Thymus (tissue), 11 donors: ENCODE measurements around the gene CLEC16A. TPM values are rescaled to one million over a fixed set of nuclear protein-coding genes. Genes with fewer than 3 reads are reported as not detected.

ENCODE experiments used
- DNase-seq, 9 donors: peaks; one replicate each; pipeline ENCODE4 v3.0.0-alpha.2; 2013; ENCODE audit warnings: low spot score in 9 of 9, low read depth in 6 of 9, missing footprints in 1 of 9
- H3K27ac ChIP-seq, 2 donors: one replicate each; pipeline ENCODE4 v1.5.1; 2013; ENCODE audit warnings: control low read depth in 1 of 2, low read depth in 1 of 2, low read length in 1 of 2, mild to moderate bottlenecking in 1 of 2, moderate library complexity in 1 of 2
- H3K27me3 ChIP-seq, 2 donors: one replicate each; pipeline ENCODE4 v1.5.1; 2013; ENCODE audit warnings: low read length in 1 of 2; ENCODE audit not compliant: control insufficient read depth in 2 of 2, insufficient read depth in 1 of 2
- H3K36me3 ChIP-seq, 2 donors: one replicate each; pipeline ENCODE4 v1.5.1; 2013; ENCODE audit warnings: low read length in 1 of 2, mild to moderate bottlenecking in 1 of 2, moderate library complexity in 1 of 2; ENCODE audit not compliant: control insufficient read depth in 2 of 2, insufficient read depth in 2 of 2
- H3K4me1 ChIP-seq, 2 donors: one replicate each; pipeline ENCODE4 v1.5.1; 2013; ENCODE audit warnings: low read length in 2 of 2; ENCODE audit not compliant: control insufficient read depth in 2 of 2, insufficient read depth in 2 of 2
- H3K4me3 ChIP-seq, 2 donors: one replicate each; pipeline ENCODE4 v1.5.1; 2013; ENCODE audit warnings: low read length in 2 of 2, control low read depth in 1 of 2, mild to moderate bottlenecking in 1 of 2
- H3K9me3 ChIP-seq, 2 donors: one replicate each; pipeline ENCODE4 v1.5.1; 2013; ENCODE audit warnings: low read length in 1 of 2, mild to moderate bottlenecking in 1 of 2; ENCODE audit not compliant: control insufficient read depth in 2 of 2, insufficient read depth in 1 of 2
- WGBS: extraction: QIAGEN DNeasy Blood & Tissue Kit; methylation state at CpG from one replicate; pipeline ENCODE4 v1.1.7; 2013; 5-methylcytosine and 5-hydroxymethylcytosine counted together
- polyA plus RNA-seq: library from polyadenylated mRNA; stranded (reverse); fragments of 200-250 nt; gene quantifications from one replicate; pipeline ENCODE4 v1.2.3, GENCODE V29; 2013
- total RNA-seq: library from RNA; stranded (reverse); fragments of 120-200 nt; gene quantifications from one replicate; pipeline ENCODE4 v1.2.4, GENCODE V29; 2013
- donor health status: healthy.

CLEC16A gene
- total and polyA plus RNA-seq, 2 donors, result 18.8 to 19.9 TPM

GRCh38 chr16:11058832-11059231 is 114.5 kb downstream of the CLEC16A start:
- Histone ChIP-seq H3K9me3 (no peaks in the 10 kb centered on the region), H3K4me3 (no peak overlapping the region), H3K4me1 (peaks cover 17 to 81% of the 10 kb centered on the region in 2 donors), H3K36me3 (peaks cover 19 to 40% of the 10 kb centered on the region in 2 donors), H3K27me3 (no peaks in the 10 kb centered on the region), H3K27ac (peak overlapping the region in 1 of 2 donors; percentile 19)
- peak in 2 of 9 donors; percentile 34 to 63 for DNase-seq
- 86% methylated on average over 5 of the region's 5 CpGs for WGBS

- H3K27me3 ChIP-seq, result no peaks in the 10 kb centered on the region
- no peak overlapping the region for H3K4me3 ChIP-seq
- no peaks in the 10 kb centered on the region for H3K9me3 ChIP-seq
- H3K36me3 ChIP-seq, result peaks cover 19 to 41% of the 10 kb centered on the region in 2 donors
- H3K27ac ChIP-seq, result no peak overlapping the region
- DNase-seq, result no peak
- H3K4me1 ChIP-seq, result peaks cover 17 to 79% of the 10 kb centered on the region in 2 donors
- over 99% methylated on average over 4 of the region's 4 CpGs for WGBS
These were observed 115.2 kb downstream of the CLEC16A start for GRCh38 chr16:11059588-11059987.

GRCh38 chr16:11060364-11060763 is 116.0 kb downstream of the CLEC16A start:
- Histone ChIP-seq H3K27me3 (no peaks in the 10 kb centered on the region), H3K9me3 (no peaks in the 10 kb centered on the region), H3K27ac (no peak overlapping the region), H3K36me3 (peaks cover 19 to 46% of the 10 kb centered on the region in 2 donors), H3K4me1 (peaks cover 17 to 84% of the 10 kb centered on the region in 2 donors), H3K4me3 (no peak overlapping the region)
- 95% methylated on average over 4 of the region's 4 CpGs for WGBS
- DNase-seq, result no peak

GRCh38 chr16:11060842-11061241 is 116.5 kb downstream of the CLEC16A start:
- Histone ChIP-seq H3K4me1 (peaks cover 17 to 81% of the 10 kb centered on the region in 2 donors), H3K4me3 (no peak overlapping the region), H3K9me3 (no peaks in the 10 kb centered on the region), H3K27ac (peak overlapping the region in 1 of 2 donors; percentile 52), H3K36me3 (peaks cover 21 to 47% of the 10 kb centered on the region in 2 donors), H3K27me3 (no peaks in the 10 kb centered on the region)
- WGBS, result 98% methylated on average over 7 of the region's 7 CpGs
- DNase-seq, result no peak

- peaks cover 25 to 45% of the 10 kb centered on the region in 2 donors for H3K36me3 ChIP-seq
- DNase-seq, result no peak
- H3K27ac ChIP-seq, result peak overlapping the region in 1 of 2 donors; percentile 79
- H3K4me3 ChIP-seq, result no peak overlapping the region
- H3K4me1 ChIP-seq, result peaks cover 19 to 82% of the 10 kb centered on the region in 2 donors
- no peaks in the 10 kb centered on the region for H3K9me3 ChIP-seq
- WGBS, result 96% methylated on average over 6 of the region's 6 CpGs
- H3K27me3 ChIP-seq, result no peaks in the 10 kb centered on the region
These were observed 117.4 kb downstream of the CLEC16A start for GRCh38 chr16:11061629-11062270.

GRCh38 chr16:11063448-11064201 is 119.3 kb downstream of the CLEC16A start:
- Histone ChIP-seq H3K4me3 (no peak overlapping the region), H3K27me3 (no peaks in the 10 kb centered on the region), H3K4me1 (peaks cover 18 to 85% of the 10 kb centered on the region in 2 donors), H3K36me3 (peaks cover 21 to 53% of the 10 kb centered on the region in 2 donors), H3K27ac (peak overlapping the region in 1 of 2 donors; percentile 65), H3K9me3 (no peaks in the 10 kb centered on the region)
- WGBS, result 94% methylated on average over 8 of the region's 8 CpGs
- DNase-seq, result no peak

- H3K4me1 ChIP-seq, result peaks cover 16 to 79% of the 10 kb centered on the region in 2 donors
- H3K27me3 ChIP-seq, result no peaks in the 10 kb centered on the region
- H3K4me3 ChIP-seq, result no peak overlapping the region
- H3K36me3 ChIP-seq, result peaks cover 21 to 53% of the 10 kb centered on the region in 2 donors
- no peaks in the 10 kb centered on the region for H3K9me3 ChIP-seq
- DNase-seq, result no peak
- H3K27ac ChIP-seq, result no peak overlapping the region
- 96% methylated on average over 3 of the region's 3 CpGs for WGBS
These were observed 119.8 kb downstream of the CLEC16A start for GRCh38 chr16:11064202-11064540.

GRCh38 chr16:11064851-11065250 is 120.5 kb downstream of the CLEC16A start:
- no peak overlapping the region for H3K27ac ChIP-seq
- peaks cover 10 to 73% of the 10 kb centered on the region in 2 donors for H3K4me1 ChIP-seq
- no peaks in the 10 kb centered on the region for H3K9me3 ChIP-seq
- H3K4me3 ChIP-seq, result no peak overlapping the region
- no peak for DNase-seq
- 65% methylated on average over 3 of the region's 3 CpGs for WGBS
- no peaks in the 10 kb centered on the region for H3K27me3 ChIP-seq
- peaks cover 21 to 51% of the 10 kb centered on the region in 2 donors for H3K36me3 ChIP-seq

- Histone ChIP-seq H3K36me3 (peaks cover 16 to 40% of the 10 kb centered on the region in 2 donors), H3K4me1 (peaks cover 12 to 68% of the 10 kb centered on the region in 2 donors)
- WGBS, result 90% methylated on average over 14 of the region's 14 CpGs
These were observed 122.0 kb downstream of the CLEC16A start for GRCh38 chr16:11066261-11066870.

More at GRCh38 chr16:11066261-11066870, 122.0 kb downstream of the CLEC16A start:
- DNase-seq, result no peak
- no peaks in the 10 kb centered on the region for H3K9me3 ChIP-seq
- H3K4me3 ChIP-seq, result no peak overlapping the region
- H3K27ac ChIP-seq, result no peak overlapping the region
- no peaks in the 10 kb centered on the region for H3K27me3 ChIP-seq
